ENCODE results near the gene ELANE.

DNA sequence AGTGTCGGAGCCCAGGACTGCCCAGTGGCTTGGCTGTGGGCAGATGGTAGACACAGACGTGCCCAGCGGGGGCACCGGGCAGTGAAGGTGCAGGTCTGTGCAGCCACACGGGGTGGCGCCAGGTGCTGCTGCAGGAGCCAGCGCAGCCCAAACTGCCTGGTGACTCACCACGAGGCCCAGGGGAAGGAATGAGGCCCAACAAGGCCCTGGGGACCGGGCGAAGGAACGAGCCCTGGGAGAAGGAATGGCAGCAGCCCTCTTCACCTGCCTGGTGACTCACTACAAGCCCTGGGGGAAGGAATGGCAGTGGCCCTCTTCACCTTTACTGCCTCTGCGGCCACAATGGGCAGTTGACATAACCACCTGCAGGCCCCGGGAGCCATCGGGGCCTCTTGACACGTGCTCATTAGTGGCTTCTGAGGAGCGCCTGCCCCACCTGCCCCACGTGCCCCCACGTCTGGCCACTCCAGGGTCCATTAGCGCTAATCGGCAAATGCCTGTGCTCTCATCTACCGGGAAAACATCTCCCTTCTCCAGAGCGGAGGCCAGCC is 31.6 kb downstream of the ELANE start:
- TF ChIP-seq CREB5 (CRISPR knock-in tag; IDR thresholded peaks at IDR 0.05; ENCODE audit: low read depth) (no peak), TOX (CRISPR knock-in tag; IDR thresholded peaks at IDR 0.05; ENCODE audit: borderline replicate concordance) (no peak), TCF4 (CRISPR knock-in tag; IDR thresholded peaks at IDR 0.05; ENCODE audit: borderline replicate concordance) (no peak), CSDC2 (CRISPR knock-in tag; IDR thresholded peaks at IDR 0.05) (no peak), ISL1 (CRISPR knock-in tag; IDR thresholded peaks at IDR 0.05) (no peak), ZNF8 (CRISPR knock-in tag; IDR thresholded peaks at IDR 0.05) (no peak), PATZ1 (CRISPR knock-in tag; IDR thresholded peaks at IDR 0.05; ENCODE audit: borderline replicate concordance) (no peak), ARNTL (CRISPR knock-in tag; IDR thresholded peaks at IDR 0.05; ENCODE audit: borderline replicate concordance, low read depth) (no peak), ZFP3 (CRISPR knock-in tag; IDR thresholded peaks at IDR 0.05) (no peak), ZFP30 (CRISPR knock-in tag; IDR thresholded peaks at IDR 0.05) (no peak), ZNF70 (CRISPR knock-in tag; IDR thresholded peaks at IDR 0.05) (no peak), ESRRG (CRISPR knock-in tag; IDR thresholded peaks at IDR 0.05) (no peak)
- TF ChIP-seq, protein P1, sequence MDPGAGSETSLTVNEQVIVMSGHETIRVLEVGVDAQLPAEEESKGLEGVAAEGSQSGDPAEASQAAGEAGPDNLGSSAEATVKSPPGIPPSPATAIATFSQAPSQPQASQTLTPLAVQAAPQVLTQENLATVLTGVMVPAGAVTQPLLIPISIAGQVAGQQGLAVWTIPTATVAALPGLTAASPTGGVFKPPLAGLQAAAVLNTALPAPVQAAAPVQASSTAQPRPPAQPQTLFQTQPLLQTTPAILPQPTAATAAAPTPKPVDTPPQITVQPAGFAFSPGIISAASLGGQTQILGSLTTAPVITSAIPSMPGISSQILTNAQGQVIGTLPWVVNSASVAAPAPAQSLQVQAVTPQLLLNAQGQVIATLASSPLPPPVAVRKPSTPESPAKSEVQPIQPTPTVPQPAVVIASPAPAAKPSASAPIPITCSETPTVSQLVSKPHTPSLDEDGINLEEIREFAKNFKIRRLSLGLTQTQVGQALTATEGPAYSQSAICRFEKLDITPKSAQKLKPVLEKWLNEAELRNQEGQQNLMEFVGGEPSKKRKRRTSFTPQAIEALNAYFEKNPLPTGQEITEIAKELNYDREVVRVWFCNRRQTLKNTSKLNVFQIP (CRISPR knock-in tag; IDR thresholded peaks at IDR 0.05; ENCODE audit: borderline replicate concordance, low read depth) = no peak

Data from SK-N-SH treated with all-trans-retinoic acid at 6 μM for 48 hours (cell line).